OCI-LY7 (cell line): Measurements from ENCODE around the gene RSL24D1. TPM values are rescaled to one million over a fixed set of nuclear protein-coding genes. Genes with fewer than 3 reads are reported as not detected.

Experiments
- BruUV-seq: library from RNA; stranded (reverse); fragments of 400-500 nt; replicated peaks from 2 replicates; lab custom pipeline; 2021; lab: Mats Ljungman, UMichigan
- CTCF ChIA-PET: fragments of 300-600 bp; sonication (Branson Sonifier 250); formaldehyde crosslinking; loops from one replicate; lab custom pipeline; 2022; ENCODE audit warnings: antibody characterized with exemption; ENCODE audit not compliant: unreplicated experiment; lab: Charles Lee
- POLR2A ChIA-PET: fragments of 300-600 bp; sonication (Branson Sonifier 250); formaldehyde crosslinking; loops from one replicate; lab custom pipeline; 2022; ENCODE audit warnings: antibody characterized with exemption; lab: Charles Lee
- DNase-seq: peaks from one replicate; pipeline ENCODE4 v3.0.0-alpha.2; 2015; ENCODE audit warnings: low spot score
- H2AFZ ChIP-seq: fragments of 200-600 bp; sonication (generic), shearing (Covaris generic); 2 replicates; pipeline ENCODE4 v1.6.1; 2014; ENCODE audit warnings: mild to moderate bottlenecking, antibody characterized with exemption, low read length, moderate library complexity
- H3K27ac ChIP-seq: fragments of 200-600 bp; sonication (generic); 2 replicates; pipeline ENCODE4 v1.5.1; 2014; ENCODE audit warnings: mixed run types, low read depth, mild to moderate bottlenecking, moderate library complexity, low read length, inconsistent platforms; ENCODE audit not compliant: poor library complexity, severe bottlenecking
- H3K36me3 ChIP-seq: fragments of 200-600 bp; sonication (generic); 2 replicates; pipeline ENCODE4 v1.6.1; 2014; ENCODE audit warnings: mild to moderate bottlenecking, antibody characterized with exemption, low read length, moderate library complexity, mixed read lengths; ENCODE audit not compliant: insufficient read depth
- H3K4me1 ChIP-seq: fragments of 200-600 bp; sonication (generic); 2 replicates; pipeline ENCODE4 v1.5.1; 2014; ENCODE audit warnings: mild to moderate bottlenecking, low read length; ENCODE audit not compliant: insufficient read depth, poor library complexity, severe bottlenecking
- H3K4me2 ChIP-seq: fragments of 200-600 bp; sonication (generic); 2 replicates; pipeline ENCODE4 v1.6.1; 2014; ENCODE audit warnings: mild to moderate bottlenecking, low read length
- H3K4me3 ChIP-seq: fragments of 200-600 bp; sonication (generic); 2 replicates; pipeline ENCODE4 v1.5.1; 2014; ENCODE audit warnings: mild to moderate bottlenecking, low read depth, low read length; ENCODE audit not compliant: poor library complexity, severe bottlenecking
- H3K79me2 ChIP-seq: fragments of 200-600 bp; sonication (generic); 2 replicates; pipeline ENCODE4 v1.6.1; 2016; ENCODE audit warnings: low read depth, mild to moderate bottlenecking, low read length, moderate library complexity, mixed read lengths; ENCODE audit not compliant: insufficient read depth
- H3K9me2 ChIP-seq: fragments of 200-600 bp; sonication (generic); 2 replicates; pipeline ENCODE4 v1.6.1; 2016; ENCODE audit warnings: mild to moderate bottlenecking, low read length, mixed read lengths; ENCODE audit not compliant: insufficient read depth
- H3K9me3 ChIP-seq: fragments of 200-600 bp; sonication (generic); 2 replicates; pipeline ENCODE4 v1.6.1; 2014; ENCODE audit warnings: mild to moderate bottlenecking, mixed run types, low read length, mixed read lengths
- H4K20me1 ChIP-seq: fragments of 200-600 bp; sonication (generic); 2 replicates; pipeline ENCODE4 v1.6.1; 2014; ENCODE audit warnings: mild to moderate bottlenecking, antibody characterized with exemption, low read length, moderate library complexity, mixed read lengths; ENCODE audit not compliant: insufficient read depth
- EZH2phosphoT487 ChIP-seq: fragments of 200-600 bp; sonication (generic); IDR thresholded peaks from 2 replicates; pipeline ENCODE4 v1.6.1; 2018; ENCODE audit warnings: low read depth, borderline replicate concordance, mild to moderate bottlenecking, mixed run types, antibody characterized with exemption, low read length, moderate library complexity, mixed read lengths
- intact Hi-C: fragments of 100-400 bp; cut with micrococcal nuclease; formaldehyde crosslinking; loops from one replicate; pipeline ENCODE4 v1.10.0; 2022; ENCODE audit not compliant: unreplicated experiment
- total RNA-seq, 2 experiments: library from RNA; depleted of rRNA in 1 of 2; stranded (reverse); fragments of >200 nt in 1 of 2; shearing (Covaris generic) in 1 of 2; gene quantifications; 2 replicates each; pipeline ENCODE4 v1.2.3, GENCODE V29; 2014 to 2022
- TF ChIP-seq, protein P1 (sequence below): fragments of 200-600 bp; sonication (generic); conservative IDR thresholded peaks from 2 replicates; pipeline ENCODE4 v1.5.1; 2014; ENCODE audit warnings: mild to moderate bottlenecking, antibody characterized with exemption, low read length, moderate library complexity, mixed read lengths

Gene RSL24D1
- total RNA-seq, 2 experiments from 2014 or later = 117 to 145 TPM

GRCh38 chr15:55222588-55222987 lies 25.8 kb upstream of the RSL24D1 start:
- intact Hi-C loops = no loop called here
- ChIA-PET CTCF (no interaction called here), POLR2A (interaction anchor here (0.6 kb wide), 1 partner anchor 64 kb away, joined by 6 read pairs; no protein-coding TSS in a partner anchor)
- peak; percentile 61 for DNase-seq
- BruUV-seq = no TSS peak
- no peaks in the 10 kb centered on the region for H3K79me2 ChIP-seq
- no peaks in the 10 kb centered on the region for H3K36me3 ChIP-seq
- H3K9me2 ChIP-seq = no peaks in the 10 kb centered on the region
- peak overlapping the region; percentile 67 for H3K4me2 ChIP-seq
- TF ChIP-seq EZH2phosphoT487 = no peak
- TF ChIP-seq, protein P1, sequence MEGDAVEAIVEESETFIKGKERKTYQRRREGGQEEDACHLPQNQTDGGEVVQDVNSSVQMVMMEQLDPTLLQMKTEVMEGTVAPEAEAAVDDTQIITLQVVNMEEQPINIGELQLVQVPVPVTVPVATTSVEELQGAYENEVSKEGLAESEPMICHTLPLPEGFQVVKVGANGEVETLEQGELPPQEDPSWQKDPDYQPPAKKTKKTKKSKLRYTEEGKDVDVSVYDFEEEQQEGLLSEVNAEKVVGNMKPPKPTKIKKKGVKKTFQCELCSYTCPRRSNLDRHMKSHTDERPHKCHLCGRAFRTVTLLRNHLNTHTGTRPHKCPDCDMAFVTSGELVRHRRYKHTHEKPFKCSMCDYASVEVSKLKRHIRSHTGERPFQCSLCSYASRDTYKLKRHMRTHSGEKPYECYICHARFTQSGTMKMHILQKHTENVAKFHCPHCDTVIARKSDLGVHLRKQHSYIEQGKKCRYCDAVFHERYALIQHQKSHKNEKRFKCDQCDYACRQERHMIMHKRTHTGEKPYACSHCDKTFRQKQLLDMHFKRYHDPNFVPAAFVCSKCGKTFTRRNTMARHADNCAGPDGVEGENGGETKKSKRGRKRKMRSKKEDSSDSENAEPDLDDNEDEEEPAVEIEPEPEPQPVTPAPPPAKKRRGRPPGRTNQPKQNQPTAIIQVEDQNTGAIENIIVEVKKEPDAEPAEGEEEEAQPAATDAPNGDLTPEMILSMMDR = no peak
- no peaks in the 10 kb centered on the region for H4K20me1 ChIP-seq
- H3K4me3 ChIP-seq = peak overlapping the region; percentile 23
- peaks cover 34% of the 10 kb centered on the region for H3K4me1 ChIP-seq
- H3K27ac ChIP-seq = peak overlapping the region; percentile 17
- H3K9me3 ChIP-seq = no peaks in the 10 kb centered on the region
- peak overlapping the region; percentile 66; the same call in 1 of the 2 replicates for H2AFZ ChIP-seq

GRCh38 chr15:55221090-55222011 lies 24.6 kb upstream of the RSL24D1 start:
- H3K36me3 ChIP-seq = no peaks in the 10 kb centered on the region
- H3K27ac ChIP-seq = peak overlapping the region; percentile 17
- TF ChIP-seq EZH2phosphoT487 = no peak
- TF ChIP-seq, protein P1 = no peak
- POLR2A ChIA-PET = interaction anchor here (0.6 to 1.4 kb wide), 7 partner anchors 24 to 745 kb away, joined by 3 to 5 read pairs (median 3); partner anchors contain the start of genes PIGB and PIGBOS1
- peak overlapping the region; percentile 67 for H3K4me2 ChIP-seq
- DNase-seq = peak; percentile 51
- H3K4me1 ChIP-seq = peaks cover 34% of the 10 kb centered on the region
- no peaks in the 10 kb centered on the region for H4K20me1 ChIP-seq
- intact Hi-C loops = no loop called here
- CTCF ChIA-PET = no interaction called here
- BruUV-seq = no TSS peak
- peak overlapping the region; percentile 66; the same call in 1 of the 2 replicates for H2AFZ ChIP-seq
- H3K4me3 ChIP-seq = no peak overlapping the region
- H3K9me2 ChIP-seq = no peaks in the 10 kb centered on the region
- no peaks in the 10 kb centered on the region for H3K79me2 ChIP-seq
- H3K9me3 ChIP-seq = no peaks in the 10 kb centered on the region
